Stomach (tissue), 4 donors: Measurements from ENCODE around the gene TFRC.

Experiments used
- EP300 ChIP-seq: sonication (generic); formaldehyde crosslinking; IDR thresholded peaks from one replicate; pipeline ENCODE4 v1.6.1; 2017; ENCODE audit warnings: antibody characterized with exemption
- POLR2A ChIP-seq, 4 donors: fragments of 450-650 bp; IDR thresholded peaks; one replicate each; pipeline ENCODE4 v1.6.1; 2016; ENCODE audit warnings: antibody characterized with exemption in 4 of 4, control low read depth in 2 of 4, mild to moderate bottlenecking in 1 of 4, moderate library complexity in 1 of 4
- POLR2AphosphoS5 ChIP-seq, 3 donors: sonication (generic); formaldehyde crosslinking; IDR thresholded peaks; one replicate each; pipeline ENCODE4 v1.6.1; 2016; ENCODE audit warnings: antibody characterized with exemption in 3 of 3
- TF ChIP-seq, protein P1 (sequence below), 7 experiments: fragments of 450-650 bp in 4 of 7; fragments of 200-600 bp in 3 of 7; sonication (generic) in 3 of 7; IDR thresholded peaks; one replicate each; pipeline ENCODE4 v1.5.1; 2016 to 2019; ENCODE audit warnings: antibody characterized with exemption in 7 of 7, control low read depth in 2 of 7, mild to moderate bottlenecking in 1 of 7

DNA sequence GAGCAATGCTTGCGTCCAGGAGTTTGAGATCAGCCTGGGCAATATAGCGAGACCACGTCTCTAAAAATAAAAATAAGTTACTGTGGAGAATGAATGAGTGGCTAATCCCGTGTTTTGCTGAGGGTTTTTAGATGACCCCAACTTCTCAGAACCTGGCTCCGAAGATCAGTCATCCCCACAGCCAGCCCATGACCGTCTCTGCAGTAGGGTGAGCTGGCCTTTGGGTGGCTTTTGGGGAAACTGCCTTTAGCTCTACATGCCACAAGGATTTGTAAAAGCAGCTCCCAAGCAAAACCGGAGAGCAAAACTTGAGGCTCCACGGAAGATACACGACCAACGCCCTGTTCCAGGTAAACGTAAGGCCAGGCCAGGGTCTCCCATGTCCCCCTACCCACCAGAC lies 39.2 kb upstream of the TFRC start:
- TF ChIP-seq, protein P1, sequence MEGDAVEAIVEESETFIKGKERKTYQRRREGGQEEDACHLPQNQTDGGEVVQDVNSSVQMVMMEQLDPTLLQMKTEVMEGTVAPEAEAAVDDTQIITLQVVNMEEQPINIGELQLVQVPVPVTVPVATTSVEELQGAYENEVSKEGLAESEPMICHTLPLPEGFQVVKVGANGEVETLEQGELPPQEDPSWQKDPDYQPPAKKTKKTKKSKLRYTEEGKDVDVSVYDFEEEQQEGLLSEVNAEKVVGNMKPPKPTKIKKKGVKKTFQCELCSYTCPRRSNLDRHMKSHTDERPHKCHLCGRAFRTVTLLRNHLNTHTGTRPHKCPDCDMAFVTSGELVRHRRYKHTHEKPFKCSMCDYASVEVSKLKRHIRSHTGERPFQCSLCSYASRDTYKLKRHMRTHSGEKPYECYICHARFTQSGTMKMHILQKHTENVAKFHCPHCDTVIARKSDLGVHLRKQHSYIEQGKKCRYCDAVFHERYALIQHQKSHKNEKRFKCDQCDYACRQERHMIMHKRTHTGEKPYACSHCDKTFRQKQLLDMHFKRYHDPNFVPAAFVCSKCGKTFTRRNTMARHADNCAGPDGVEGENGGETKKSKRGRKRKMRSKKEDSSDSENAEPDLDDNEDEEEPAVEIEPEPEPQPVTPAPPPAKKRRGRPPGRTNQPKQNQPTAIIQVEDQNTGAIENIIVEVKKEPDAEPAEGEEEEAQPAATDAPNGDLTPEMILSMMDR (IDR thresholded peaks at IDR 0.05) = no peak
- TF ChIP-seq EP300 = no peak
- TF ChIP-seq POLR2A (IDR thresholded peaks at IDR 0.05) = no peak
- no peak for TF ChIP-seq POLR2AphosphoS5 (IDR thresholded peaks at IDR 0.05)
